NOMO-1 (cell line): ENCODE measurements around the gene HTR5A.

ENCODE experiments used
- DNase-seq, 2 experiments: peaks; one replicate each; lab custom pipeline; 2025; ENCODE audit not compliant: unreplicated experiment in 2 of 2; lab: John Stamatoyannopoulos, UW

HTR5A gene

GRCh38 chr7:155084969-155085368, 14.8 kb downstream of the HTR5A start:
- DNase-seq, result no peak

GRCh38 chr7:155090684-155091083, 20.6 kb downstream of the HTR5A start:
- no peak for DNase-seq

DNA sequence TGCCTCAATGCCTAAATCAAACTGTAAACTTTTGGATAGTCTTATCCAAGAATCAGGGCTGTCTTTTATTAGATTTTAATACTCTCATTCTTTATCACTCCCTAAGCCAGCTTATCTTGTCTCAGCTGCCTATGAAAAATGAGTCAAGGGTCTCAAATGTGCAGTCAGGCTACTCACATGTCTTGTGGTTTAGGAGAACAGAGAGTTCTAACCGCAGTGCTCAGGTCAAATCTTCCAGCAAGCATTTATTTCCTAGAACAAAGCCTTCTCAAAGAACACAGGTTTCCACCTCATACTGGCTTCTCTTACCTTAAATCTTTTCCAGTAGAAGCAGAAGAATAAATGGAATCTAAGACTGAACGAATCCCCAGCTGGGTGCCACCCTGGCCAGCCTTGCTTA, 23.5 kb downstream of the HTR5A start:
- DNase-seq, result no peak

- no peak for DNase-seq
These were observed 24.6 kb downstream of the HTR5A start for GRCh38 chr7:155094636-155095135.

GRCh38 chr7:155097338-155097737, 27.2 kb downstream of the HTR5A start:
- DNase-seq, result no peak

DNA sequence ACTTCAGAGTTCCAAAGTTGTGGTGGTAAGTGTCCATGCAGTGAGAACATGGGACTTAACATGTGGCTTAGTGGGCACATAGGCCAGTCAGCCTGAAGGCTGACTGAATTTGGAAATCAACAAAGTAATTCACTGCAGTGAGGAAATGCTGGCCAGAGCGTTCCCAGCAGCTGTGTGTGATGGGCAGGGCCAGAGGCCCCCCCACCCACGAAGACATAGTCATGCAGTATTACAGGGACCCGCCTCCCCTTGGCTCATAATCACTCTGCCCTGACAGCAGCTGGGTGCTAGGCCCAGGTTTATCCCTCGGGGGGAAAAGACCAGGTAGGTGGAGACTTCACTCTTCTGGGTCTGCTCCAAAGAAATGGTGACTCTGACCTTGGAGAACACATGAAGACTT, 33.7 kb downstream of the HTR5A start:
- DNase-seq, result no peak

GRCh38 chr7:155104913-155105312, 34.8 kb downstream of the HTR5A start:
- DNase-seq, result no peak

GRCh38 chr7:155106356-155106755, 36.2 kb downstream of the HTR5A start:
- DNase-seq, result no peak

DNA sequence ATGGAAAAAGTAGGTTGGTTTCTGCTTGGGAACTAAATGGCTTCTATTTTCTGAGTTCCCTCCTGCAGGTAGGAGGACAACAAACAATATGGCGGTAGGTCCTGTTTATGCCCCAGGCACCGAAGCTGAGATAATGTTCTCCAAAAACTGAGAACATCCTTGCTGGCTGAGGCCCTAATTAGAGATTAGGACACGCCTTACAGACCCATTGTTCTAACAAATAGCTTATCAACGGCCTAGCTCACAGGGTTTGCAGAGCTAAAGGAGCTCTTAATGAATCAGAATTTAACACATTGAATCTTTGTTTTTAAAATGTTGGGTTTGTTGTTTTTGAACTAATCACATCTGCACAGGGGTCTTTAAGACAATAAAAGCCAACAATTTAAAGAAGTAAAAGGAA, 37.0 kb downstream of the HTR5A start:
- no peak for DNase-seq

- no peak for DNase-seq
These were observed 38.2 kb downstream of the HTR5A start for GRCh38 chr7:155108144-155108901.

GRCh38 chr7:155109121-155109520, 39.0 kb downstream of the HTR5A start:
- DNase-seq, result no peak

- no peak for DNase-seq
These were observed 45.2 kb downstream of the HTR5A start for GRCh38 chr7:155115288-155115687.

- no peak for DNase-seq
These were observed 49.8 kb downstream of the HTR5A start for GRCh38 chr7:155119801-155120382.

DNA sequence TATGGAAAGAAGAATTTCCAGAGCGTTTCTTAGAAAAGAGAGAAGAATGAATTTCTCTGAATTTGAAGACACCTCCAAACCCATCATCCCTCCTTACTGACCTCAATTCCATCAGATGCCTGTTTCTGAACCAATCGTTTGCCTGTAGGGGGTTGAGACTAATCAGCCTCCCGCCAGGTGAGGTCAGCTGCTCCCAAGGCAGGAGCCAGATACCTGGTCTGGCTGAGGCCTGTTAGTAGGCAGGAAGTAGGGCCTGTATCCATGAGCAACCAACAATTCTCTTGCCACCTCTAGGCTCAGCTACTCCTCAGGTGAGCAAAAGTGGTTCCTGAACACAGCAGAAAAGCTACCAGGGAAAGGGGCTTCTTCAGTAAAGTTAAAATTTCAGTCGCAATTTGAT, 50.3 kb downstream of the HTR5A start:
- no peak for DNase-seq

DNA sequence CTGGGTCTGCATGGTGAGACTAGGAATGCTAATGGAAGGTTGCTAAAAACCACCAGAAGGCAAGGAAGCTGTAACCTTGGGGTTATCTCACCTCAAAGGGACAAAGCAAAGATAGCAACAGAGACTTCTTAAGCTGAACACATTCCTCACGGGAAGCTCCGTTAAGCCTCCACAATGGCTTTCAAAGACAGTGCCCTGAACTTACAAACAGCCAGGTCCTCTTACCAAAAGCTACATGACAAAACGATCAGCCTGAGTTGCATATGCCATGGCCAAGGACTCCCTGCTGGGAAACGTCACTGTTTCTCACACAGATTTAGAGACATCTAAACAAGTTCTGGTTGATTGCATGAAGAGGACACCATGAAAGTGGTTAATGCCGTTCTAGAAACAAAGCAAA, 52.7 kb downstream of the HTR5A start:
- no peak for DNase-seq

DNA sequence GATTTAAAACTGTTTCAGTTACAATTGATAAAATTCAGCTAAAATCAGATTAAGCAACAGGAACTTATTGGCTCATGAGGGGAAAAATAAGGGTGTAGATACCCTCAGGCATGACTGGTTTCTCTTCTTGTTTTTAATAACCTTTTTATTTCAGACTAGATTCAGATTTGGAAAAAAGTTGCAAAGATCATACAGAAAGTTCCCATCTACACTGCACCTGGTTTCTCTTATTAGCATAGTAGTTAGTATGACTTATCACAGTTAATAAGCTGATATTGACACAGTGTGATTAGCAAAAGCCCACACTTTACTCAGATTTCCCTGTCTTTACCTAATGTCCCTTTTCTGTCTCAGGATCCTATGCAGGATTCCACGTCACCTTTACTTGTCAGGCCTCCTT, 53.3 kb downstream of the HTR5A start:
- no peak for DNase-seq

GRCh38 chr7:155124706-155125105, 54.6 kb downstream of the HTR5A start:
- no peak for DNase-seq

- DNase-seq, result no peak
These were observed 59.1 kb downstream of the HTR5A start for GRCh38 chr7:155129186-155129585.

GRCh38 chr7:155129789-155130188, 59.7 kb downstream of the HTR5A start:
- no peak for DNase-seq

DNA sequence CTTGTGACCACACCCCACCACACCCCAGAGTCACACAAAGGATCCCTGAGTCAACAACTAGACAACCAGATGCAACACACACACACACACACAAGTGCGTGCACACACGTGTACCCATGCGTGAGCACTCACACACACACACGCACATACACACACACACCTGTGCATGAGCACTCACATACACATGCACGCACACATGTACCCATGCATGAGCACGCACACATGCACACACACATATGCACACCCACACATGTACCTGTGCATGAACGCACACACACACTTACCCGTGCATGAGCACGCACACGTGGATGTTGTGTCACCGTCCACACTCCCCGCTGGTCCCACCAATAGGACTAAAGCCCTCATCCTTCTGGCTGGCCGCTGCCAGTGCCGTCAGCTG, 60.4 kb downstream of the HTR5A start:
- no peak for DNase-seq

DNA sequence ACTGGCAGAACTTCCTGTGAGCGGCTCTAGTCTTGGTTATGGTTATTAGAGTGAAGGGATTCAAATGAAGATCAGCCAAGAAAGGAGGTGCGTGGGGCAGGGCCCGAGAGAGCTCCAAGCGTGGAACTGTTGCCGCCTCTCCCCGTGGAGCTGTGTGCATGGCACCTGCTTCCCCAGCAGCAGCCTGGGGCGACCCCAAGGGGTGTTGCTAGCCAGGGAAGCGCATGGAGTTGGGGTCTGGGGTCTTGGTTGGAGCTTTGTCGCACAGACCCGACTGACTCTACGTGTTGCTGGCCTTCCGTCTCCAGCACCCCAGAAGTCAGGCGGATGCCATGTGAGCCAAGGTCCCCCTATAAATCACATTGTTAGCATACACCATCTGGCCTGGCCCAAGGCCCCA, 61.0 kb downstream of the HTR5A start:
- DNase-seq, result no peak

GRCh38 chr7:155132431-155132830, 62.3 kb downstream of the HTR5A start:
- no peak for DNase-seq
